ENCODE data around the gene NCBP2. TPM values are rescaled to one million over a fixed set of nuclear protein-coding genes. Genes with fewer than 3 reads are reported as not detected.

Gene NCBP2
- total RNA-seq, 1 donor from 2014 or later: 55.1 TPM

- Histone ChIP-seq H3K4me3 (no peak overlapping the region), H3K4me1 (no peaks in the 10 kb centered on the region), H3K9me3 (peaks cover 7% of the 10 kb centered on the region), H3K27ac (no peak overlapping the region), H3K27me3 (ENCODE audit: low read depth) (no peaks in the 10 kb centered on the region), H3K36me3 (no peaks in the 10 kb centered on the region)
- ATAC-seq (no peak), DNase-seq (no peak)
- intact Hi-C loops (cut with DNase I): no loop called here
- TF ChIP-seq CTCF (IDR thresholded peaks at IDR 0.05): no peak
Measured at GRCh38 chr3:196979545-196979944, 37.2 kb upstream of the NCBP2 start.

- Histone ChIP-seq H3K9me3 (no peaks in the 10 kb centered on the region), H3K4me3 (no peak overlapping the region), H3K27ac (no peak overlapping the region), H3K4me1 (no peaks in the 10 kb centered on the region), H3K36me3 (no peaks in the 10 kb centered on the region), H3K27me3 (ENCODE audit: low read depth) (no peaks in the 10 kb centered on the region)
- intact Hi-C loops (cut with DNase I): no loop called here
- TF ChIP-seq CTCF (IDR thresholded peaks at IDR 0.05): no peak
- DNase-seq: no peak
- no peak for ATAC-seq
Measured at GRCh38 chr3:196976941-196977340, 34.6 kb upstream of the NCBP2 start.

DNA sequence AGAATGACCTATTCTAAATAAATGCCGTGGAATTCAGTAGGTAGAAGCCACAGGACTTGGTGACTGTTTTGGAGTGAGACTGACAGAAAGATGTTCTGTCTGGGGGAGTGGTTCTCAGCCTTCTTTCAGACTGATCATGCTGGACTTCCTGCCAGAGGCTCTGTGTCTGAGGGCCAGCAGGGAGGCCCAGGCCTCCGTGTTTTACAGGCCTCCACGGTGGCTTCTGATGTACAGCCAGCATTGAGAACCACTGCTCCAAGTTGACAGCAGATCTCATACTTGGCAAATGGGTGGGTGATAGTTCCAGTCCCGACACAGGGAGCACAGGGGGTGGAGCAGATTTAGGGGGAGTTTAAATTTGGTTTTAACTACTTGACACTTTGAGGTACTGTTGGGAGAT is 33.0 kb upstream of the NCBP2 start:
- Histone ChIP-seq H3K4me3 (no peak overlapping the region), H3K36me3 (no peaks in the 10 kb centered on the region), H3K27me3 (ENCODE audit: low read depth) (no peaks in the 10 kb centered on the region), H3K9me3 (no peaks in the 10 kb centered on the region), H3K4me1 (no peaks in the 10 kb centered on the region), H3K27ac (no peak overlapping the region)
- ATAC-seq (no peak), DNase-seq (no peak)
- TF ChIP-seq CTCF (IDR thresholded peaks at IDR 0.05): no peak
- intact Hi-C loops (cut with DNase I): no loop called here

- no peak overlapping the region for H3K4me3 ChIP-seq
- no peak for TF ChIP-seq CTCF (IDR thresholded peaks at IDR 0.05)
- ATAC-seq: no peak
- no peak overlapping the region for H3K27ac ChIP-seq
- H3K9me3 ChIP-seq: no peaks in the 10 kb centered on the region
- no peaks in the 10 kb centered on the region for H3K27me3 ChIP-seq (ENCODE audit: low read depth)
- no peaks in the 10 kb centered on the region for H3K4me1 ChIP-seq
- no peaks in the 10 kb centered on the region for H3K36me3 ChIP-seq
- DNase-seq: no peak
- intact Hi-C loops (cut with DNase I): no loop called here
Measured at GRCh38 chr3:196974661-196975060, 32.3 kb upstream of the NCBP2 start.

DNA sequence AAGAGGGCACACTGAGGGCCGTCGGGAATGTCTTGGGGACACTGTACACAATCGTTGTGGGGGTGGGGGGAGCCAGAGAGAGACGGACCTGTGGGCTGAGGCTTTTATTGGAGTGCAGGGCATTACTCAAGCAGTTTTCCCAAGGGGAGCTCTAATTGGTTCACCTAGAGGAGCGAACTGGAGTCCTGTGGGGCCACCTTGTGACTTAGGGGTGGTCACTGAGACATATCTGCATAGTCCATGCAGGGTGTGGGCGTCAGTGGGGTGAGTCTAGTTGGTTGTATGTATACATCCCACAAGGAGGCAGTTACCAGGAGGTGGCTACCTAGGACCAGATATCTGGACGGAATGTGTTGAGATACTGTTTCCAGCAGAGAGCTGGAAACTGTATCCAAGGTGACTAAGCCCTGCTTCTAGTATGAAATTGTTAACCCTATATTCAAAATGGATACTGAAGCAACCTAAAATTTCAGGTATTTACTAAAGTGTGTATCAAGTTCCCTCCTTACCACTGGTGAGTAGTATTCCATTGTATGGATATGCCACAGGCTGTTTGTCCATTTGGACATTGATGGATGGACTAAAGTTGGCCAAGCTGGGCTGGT is 28.9 kb upstream of the NCBP2 start:
- peaks cover 11% of the 10 kb centered on the region for H3K4me1 ChIP-seq
- no peak overlapping the region for H3K27ac ChIP-seq
- no peaks in the 10 kb centered on the region for H3K9me3 ChIP-seq
- no peaks in the 10 kb centered on the region for H3K27me3 ChIP-seq (ENCODE audit: low read depth)
- DNase-seq: no peak
- H3K4me3 ChIP-seq: no peak overlapping the region
- TF ChIP-seq CTCF (IDR thresholded peaks at IDR 0.05): no peak
- peaks cover 5% of the 10 kb centered on the region for H3K36me3 ChIP-seq
- intact Hi-C loops (cut with DNase I): no loop called here
- no peak for ATAC-seq

All from lower lobe of right lung (tissue), 2 donors.